ENCODE results near the gene DEFB115.
"Not testable (repeated sequence)": the region's sequence is repeated elsewhere in the genome, so short reads cannot be mapped to it uniquely, and the experiment has no call there.

DEFB115 gene

GRCh38 chr20:31257364-31257763 lies at the start of gene DEFB115:
Gene DEFB115 (plus strand): TSS chr20:31257664. CDS start chr20:31257664, 0 bp downstream.
- no peak for DNase-seq

GRCh38 chr20:31236953-31237352 lies 20.5 kb upstream of the DEFB115 start:
- DNase-seq, result no peak

GRCh38 chr20:31237763-31238162 lies 19.7 kb upstream of the DEFB115 start:
- DNase-seq, result no peak

- DNase-seq, result no peak
These were observed 18.3 kb upstream of the DEFB115 start for GRCh38 chr20:31239139-31239538.

GRCh38 chr20:31256959-31257358 lies 505 bp upstream of the DEFB115 start:
- no peak for DNase-seq

GRCh38 chr20:31260326-31260932 lies 3.0 kb downstream of the DEFB115 start:
- DNase-seq, result no peak

GRCh38 chr20:31274441-31274840 lies 17.0 kb downstream of the DEFB115 start:
- DNase-seq, result no peak

GRCh38 chr20:31278178-31278577 lies 20.7 kb downstream of the DEFB115 start:
- no peak for DNase-seq

- not testable (repeated sequence) for DNase-seq
These were observed 27.5 kb downstream of the DEFB115 start for GRCh38 chr20:31284964-31285363.

GRCh38 chr20:31308535-31309162 lies 51.2 kb downstream of the DEFB115 start, which contains the start of gene DEFB116:
Gene DEFB116 (minus strand): TSS chr20:31308585. CDS start chr20:31308585, 0 bp downstream.
- DNase-seq, result no peak
